AG04449 (cell line): ENCODE measurements around the gene FBXO27.

Experiments
- CTCF ChIA-PET: fragments of 350-600 bp; formaldehyde crosslinking; extraction: SDS; loops from one replicate; lab custom pipeline; 2021; ENCODE audit warnings: antibody characterized with exemption; lab: Yijun Ruan, JAX
- POLR2A ChIA-PET: fragments of 400-600, 350-600 bp; formaldehyde crosslinking; extraction: SDS; loops from one replicate; lab custom pipeline; 2020; ENCODE audit warnings: antibody characterized with exemption, inconsistent platforms; lab: Yijun Ruan, JAX
- DNase-seq: peaks from one replicate; pipeline ENCODE4 v3.0.0-alpha.2; 2010; ENCODE audit warnings: low read depth, low spot score
- H3K4me3 ChIP-seq: 2 replicates; pipeline ENCODE4 v1.5.1; 2011; ENCODE audit warnings: low read depth, mild to moderate bottlenecking, control low read depth, low read length
- CTCF ChIP-seq: IDR thresholded peaks from one replicate; pipeline ENCODE4 v1.5.1; 2011; ENCODE audit warnings: mild to moderate bottlenecking, moderate library complexity, low read length, control low read depth, inconsistent platforms; ENCODE audit not compliant: insufficient read depth; ENCODE audit errors: missing control alignments

Gene FBXO27

GRCh38 chr19:39032063-39032918 is at the start of gene FBXO27:
Gene FBXO27 (minus strand): TSS chr19:39032549. CDS start chr19:39032227, 322 bp downstream.
- TF ChIP-seq CTCF = no peak
- ChIA-PET CTCF (interaction anchor here (3.2 kb wide), 1 partner anchor 19 kb away, joined by 14 read pairs; no protein-coding TSS in a partner anchor), POLR2A (no interaction called here)
- H3K4me3 ChIP-seq = peak within 1 kb of the TSS; percentile 59
- DNase-seq = no peak

GRCh38 chr19:39080431-39080830 is 48.1 kb upstream of the FBXO27 start:
- CTCF ChIA-PET = interaction anchor here (1.2 to 3.4 kb wide), 2 partner anchors 30 to 119 kb away, joined by 3 to 13 read pairs; no protein-coding TSS in a partner anchor
- TF ChIP-seq CTCF = no peak
- POLR2A ChIA-PET = no interaction called here
- no peak for DNase-seq
- no peak overlapping the region for H3K4me3 ChIP-seq

GRCh38 chr19:39078436-39079200 is 46.3 kb upstream of the FBXO27 start:
- POLR2A ChIA-PET = no interaction called here
- CTCF ChIA-PET = interaction anchor here (0.6 to 3.4 kb wide), 6 partner anchors 26 to 101 kb away, joined by 3 to 13 read pairs (median 4); no protein-coding TSS in a partner anchor

GRCh38 chr19:39077323-39077722 is 45.0 kb upstream of the FBXO27 start:
- no peak overlapping the region for H3K4me3 ChIP-seq
- TF ChIP-seq CTCF = no peak
- POLR2A ChIA-PET = no interaction called here
- DNase-seq = no peak
- CTCF ChIA-PET = interaction anchor here (1.3 to 3.4 kb wide), 2 partner anchors 25 to 33 kb away, joined by 4 to 13 read pairs; no protein-coding TSS in a partner anchor

More at GRCh38 chr19:39078436-39079200, 46.3 kb upstream of the FBXO27 start:
- DNase-seq = peak; percentile 93
- no peak overlapping the region for H3K4me3 ChIP-seq
- no peak for TF ChIP-seq CTCF

GRCh38 chr19:39074942-39075341 is 42.6 kb upstream of the FBXO27 start:
- no peak for DNase-seq
- ChIA-PET POLR2A (no interaction called here), CTCF (interaction anchor here (0.7 to 1.2 kb wide), 4 partner anchors 10 to 253 kb away, joined by 3 to 4 read pairs (median 4); partner anchors contain the start of genes MRPS12 and SARS2)
- no peak for TF ChIP-seq CTCF
- no peak overlapping the region for H3K4me3 ChIP-seq
